PFSK-1 (cell line): ENCODE results near the gene CALB2.

Experiments used
- POLR2AphosphoS5 ChIP-seq: IDR thresholded peaks from 2 replicates; pipeline ENCODE4 v1.6.1; 2012; ENCODE audit warnings: low read depth, mild to moderate bottlenecking, control low read depth, low read length, moderate library complexity
- SIN3A ChIP-seq: IDR thresholded peaks from 2 replicates; pipeline ENCODE4 v1.6.1; 2012; ENCODE audit warnings: mild to moderate bottlenecking, low read length, moderate library complexity, borderline replicate concordance; ENCODE audit not compliant: insufficient read depth
- TAF1 ChIP-seq: IDR thresholded peaks from 2 replicates; pipeline ENCODE4 v1.6.1; 2012; ENCODE audit warnings: low read length, control low read depth, borderline replicate concordance; ENCODE audit not compliant: insufficient read depth
- TF ChIP-seq, protein P1 (sequence below), 2 experiments: IDR thresholded peaks; 2 replicates each; pipeline versions ENCODE4 v1.6.1 to v1.8.0; 2011 to 2012; ENCODE audit warnings: low read depth in 2 of 2, low read length in 2 of 2, control low read depth in 1 of 2, inconsistent platforms in 1 of 2, mild to moderate bottlenecking in 1 of 2, moderate library complexity in 1 of 2; ENCODE audit not compliant: insufficient read depth in 1 of 2

DNA sequence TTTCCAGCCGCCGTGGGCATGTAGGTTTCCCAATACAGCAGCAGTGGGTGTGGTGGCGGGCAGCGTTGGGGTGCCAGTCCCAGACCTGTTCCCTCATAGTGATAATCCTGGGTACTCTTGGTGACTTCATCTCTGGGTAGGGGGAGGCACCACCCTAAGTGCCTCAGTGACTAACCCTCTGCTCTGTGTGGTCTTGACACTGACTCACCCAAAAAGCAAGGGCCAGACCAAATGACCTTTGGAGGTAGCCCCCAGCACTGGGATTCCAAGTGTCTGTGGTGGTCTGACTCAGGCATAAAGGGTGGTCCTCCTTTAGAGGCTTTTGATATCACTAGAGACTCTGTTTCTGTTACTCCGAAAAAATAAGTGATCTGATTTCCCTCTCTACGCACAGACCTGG lies 908 bp downstream of the CALB2 start:
- TF ChIP-seq, protein P1, sequence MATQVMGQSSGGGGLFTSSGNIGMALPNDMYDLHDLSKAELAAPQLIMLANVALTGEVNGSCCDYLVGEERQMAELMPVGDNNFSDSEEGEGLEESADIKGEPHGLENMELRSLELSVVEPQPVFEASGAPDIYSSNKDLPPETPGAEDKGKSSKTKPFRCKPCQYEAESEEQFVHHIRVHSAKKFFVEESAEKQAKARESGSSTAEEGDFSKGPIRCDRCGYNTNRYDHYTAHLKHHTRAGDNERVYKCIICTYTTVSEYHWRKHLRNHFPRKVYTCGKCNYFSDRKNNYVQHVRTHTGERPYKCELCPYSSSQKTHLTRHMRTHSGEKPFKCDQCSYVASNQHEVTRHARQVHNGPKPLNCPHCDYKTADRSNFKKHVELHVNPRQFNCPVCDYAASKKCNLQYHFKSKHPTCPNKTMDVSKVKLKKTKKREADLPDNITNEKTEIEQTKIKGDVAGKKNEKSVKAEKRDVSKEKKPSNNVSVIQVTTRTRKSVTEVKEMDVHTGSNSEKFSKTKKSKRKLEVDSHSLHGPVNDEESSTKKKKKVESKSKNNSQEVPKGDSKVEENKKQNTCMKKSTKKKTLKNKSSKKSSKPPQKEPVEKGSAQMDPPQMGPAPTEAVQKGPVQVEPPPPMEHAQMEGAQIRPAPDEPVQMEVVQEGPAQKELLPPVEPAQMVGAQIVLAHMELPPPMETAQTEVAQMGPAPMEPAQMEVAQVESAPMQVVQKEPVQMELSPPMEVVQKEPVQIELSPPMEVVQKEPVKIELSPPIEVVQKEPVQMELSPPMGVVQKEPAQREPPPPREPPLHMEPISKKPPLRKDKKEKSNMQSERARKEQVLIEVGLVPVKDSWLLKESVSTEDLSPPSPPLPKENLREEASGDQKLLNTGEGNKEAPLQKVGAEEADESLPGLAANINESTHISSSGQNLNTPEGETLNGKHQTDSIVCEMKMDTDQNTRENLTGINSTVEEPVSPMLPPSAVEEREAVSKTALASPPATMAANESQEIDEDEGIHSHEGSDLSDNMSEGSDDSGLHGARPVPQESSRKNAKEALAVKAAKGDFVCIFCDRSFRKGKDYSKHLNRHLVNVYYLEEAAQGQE (IDR thresholded peaks at IDR 0.05; ENCODE audit: insufficient read depth in 1 of 2, low read depth in 2 of 2, low read length in 2 of 2): no peak
- no peak for TF ChIP-seq TAF1
- TF ChIP-seq POLR2AphosphoS5: no peak
- no peak for TF ChIP-seq SIN3A
